HEK293 (cell line): ENCODE data around the gene GPX4.

ENCODE experiments used
- BCL11B ChIP-seq: fragments of 450-650 bp; formaldehyde crosslinking; IDR thresholded peaks from 2 replicates; pipeline ENCODE4 v1.5.1; 2016; ENCODE audit warnings: low read depth, missing biosample characterization, missing genetic modification characterization
- HIC1 ChIP-seq: fragments of 450-650 bp; formaldehyde crosslinking; IDR thresholded peaks from 2 replicates; pipeline ENCODE4 v1.5.1; 2016; ENCODE audit warnings: missing biosample characterization, missing genetic modification characterization
- OVOL3 ChIP-seq: fragments of 450-650 bp; formaldehyde crosslinking; IDR thresholded peaks from 2 replicates; pipeline ENCODE4 v1.5.1; 2016; ENCODE audit warnings: missing biosample characterization, missing genetic modification characterization
- PRDM6 ChIP-seq: fragments of 450-650 bp; formaldehyde crosslinking; IDR thresholded peaks from 2 replicates; pipeline ENCODE4 v1.5.1; 2017; ENCODE audit warnings: missing biosample characterization, missing genetic modification characterization
- REPIN1 ChIP-seq: fragments of 450-650 bp; formaldehyde crosslinking; IDR thresholded peaks from 2 replicates; pipeline ENCODE4 v1.5.1; 2017; ENCODE audit warnings: missing biosample characterization, missing genetic modification characterization, low read depth
- TRIM28 ChIP-seq: IDR thresholded peaks from 2 replicates; pipeline ENCODE4 v1.6.1; 2011; ENCODE audit warnings: low read length, control low read depth, borderline replicate concordance
- ZBTB48 ChIP-seq: fragments of 450-650 bp; formaldehyde crosslinking; IDR thresholded peaks from 2 replicates; pipeline ENCODE4 v1.5.1; 2016; ENCODE audit warnings: missing biosample characterization, missing genetic modification characterization
- ZBTB8A ChIP-seq: fragments of 450-650 bp; formaldehyde crosslinking; IDR thresholded peaks from 2 replicates; pipeline ENCODE4 v1.5.1; 2016; ENCODE audit warnings: missing biosample characterization, missing genetic modification characterization
- ZNF112 ChIP-seq: fragments of 450-650 bp; formaldehyde crosslinking; IDR thresholded peaks from 2 replicates; pipeline ENCODE4 v1.5.0; 2017; ENCODE audit warnings: missing biosample characterization, missing genetic modification characterization
- ZNF121 ChIP-seq: fragments of 450-650 bp; formaldehyde crosslinking; IDR thresholded peaks from 2 replicates; pipeline ENCODE4 v1.5.1; 2016; ENCODE audit warnings: missing biosample characterization, missing genetic modification characterization
- ZNF133 ChIP-seq: fragments of 450-650 bp; formaldehyde crosslinking; IDR thresholded peaks from 2 replicates; pipeline ENCODE4 v1.5.1; 2016; ENCODE audit warnings: missing biosample characterization, missing genetic modification characterization
- ZNF174 ChIP-seq: fragments of 450-650 bp; formaldehyde crosslinking; IDR thresholded peaks from 2 replicates; pipeline ENCODE4 v1.5.0; 2017; ENCODE audit warnings: missing biosample characterization, mild to moderate bottlenecking, missing genetic modification characterization
- ZNF175 ChIP-seq: fragments of 450-650 bp; formaldehyde crosslinking; IDR thresholded peaks from 2 replicates; pipeline ENCODE4 v1.5.1; 2016; ENCODE audit warnings: missing biosample characterization, missing genetic modification characterization
- ZNF221 ChIP-seq: fragments of 450-650 bp; formaldehyde crosslinking; IDR thresholded peaks from 2 replicates; pipeline ENCODE4 v1.5.1; 2017; ENCODE audit warnings: missing biosample characterization, missing genetic modification characterization, borderline replicate concordance
- ZNF302 ChIP-seq: fragments of 450-650 bp; formaldehyde crosslinking; IDR thresholded peaks from 2 replicates; pipeline ENCODE4 v1.5.1; 2016; ENCODE audit warnings: missing biosample characterization, missing genetic modification characterization, low read depth
- ZNF354C ChIP-seq: fragments of 450-650 bp; formaldehyde crosslinking; IDR thresholded peaks from 2 replicates; pipeline ENCODE4 v1.5.1; 2016; ENCODE audit warnings: missing biosample characterization, missing genetic modification characterization, low read depth, borderline replicate concordance
- ZNF398 ChIP-seq: fragments of 450-650 bp; formaldehyde crosslinking; IDR thresholded peaks from 2 replicates; pipeline ENCODE4 v1.5.1; 2017; ENCODE audit warnings: missing biosample characterization, missing genetic modification characterization
- ZNF416 ChIP-seq: fragments of 450-650 bp; formaldehyde crosslinking; IDR thresholded peaks from 2 replicates; pipeline ENCODE4 v1.5.1; 2016; ENCODE audit warnings: missing biosample characterization, missing genetic modification characterization
- ZNF521 ChIP-seq: fragments of 450-650 bp; formaldehyde crosslinking; IDR thresholded peaks from 2 replicates; pipeline ENCODE4 v1.5.1; 2017; ENCODE audit warnings: missing biosample characterization, mild to moderate bottlenecking, missing genetic modification characterization
- ZNF596 ChIP-seq: fragments of 450-650 bp; IDR thresholded peaks from 2 replicates; pipeline ENCODE4 v1.5.0; 2018; ENCODE audit warnings: missing biosample characterization, mild to moderate bottlenecking, missing genetic modification characterization, moderate library complexity
- ZNF623 ChIP-seq: fragments of 450-650 bp; formaldehyde crosslinking; IDR thresholded peaks from 2 replicates; pipeline ENCODE4 v1.5.1; 2016; ENCODE audit warnings: missing biosample characterization, missing genetic modification characterization
- ZNF785 ChIP-seq: fragments of 450-650 bp; formaldehyde crosslinking; IDR thresholded peaks from 2 replicates; pipeline ENCODE4 v1.5.1; 2016; ENCODE audit warnings: missing biosample characterization, missing genetic modification characterization
- ZNF830 ChIP-seq: fragments of 450-650 bp; IDR thresholded peaks from 2 replicates; pipeline ENCODE4 v1.5.0; 2018; ENCODE audit warnings: missing biosample characterization, missing genetic modification characterization, low read depth, mild to moderate bottlenecking, moderate library complexity
- ZSCAN4 ChIP-seq: fragments of 450-650 bp; formaldehyde crosslinking; IDR thresholded peaks from 2 replicates; pipeline ENCODE4 v1.5.1; 2017; ENCODE audit warnings: missing biosample characterization, missing genetic modification characterization
- TF ChIP-seq, protein P1 (sequence below): IDR thresholded peaks from 2 replicates; pipeline ENCODE4 v1.6.1; 2011; ENCODE audit warnings: mild to moderate bottlenecking, low read depth, low read length, borderline replicate concordance
- TF ChIP-seq, protein P2 (sequence below): fragments of 450-650 bp; formaldehyde crosslinking; IDR thresholded peaks from 2 replicates; pipeline ENCODE4 v1.5.1; 2016; ENCODE audit warnings: missing biosample characterization, missing genetic modification characterization, borderline replicate concordance
- TF ChIP-seq, protein P3 (sequence below): fragments of 450-650 bp; formaldehyde crosslinking; IDR thresholded peaks from 2 replicates; pipeline ENCODE4 v1.5.1; 2017; ENCODE audit warnings: missing biosample characterization, missing genetic modification characterization

Gene GPX4

GRCh38 chr19:1082165-1082927 lies 21.4 kb upstream of the GPX4 start (continued):
- TF ChIP-seq, protein P1, sequence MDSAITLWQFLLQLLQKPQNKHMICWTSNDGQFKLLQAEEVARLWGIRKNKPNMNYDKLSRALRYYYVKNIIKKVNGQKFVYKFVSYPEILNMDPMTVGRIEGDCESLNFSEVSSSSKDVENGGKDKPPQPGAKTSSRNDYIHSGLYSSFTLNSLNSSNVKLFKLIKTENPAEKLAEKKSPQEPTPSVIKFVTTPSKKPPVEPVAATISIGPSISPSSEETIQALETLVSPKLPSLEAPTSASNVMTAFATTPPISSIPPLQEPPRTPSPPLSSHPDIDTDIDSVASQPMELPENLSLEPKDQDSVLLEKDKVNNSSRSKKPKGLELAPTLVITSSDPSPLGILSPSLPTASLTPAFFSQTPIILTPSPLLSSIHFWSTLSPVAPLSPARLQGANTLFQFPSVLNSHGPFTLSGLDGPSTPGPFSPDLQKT = no peak
- no peak for TF ChIP-seq OVOL3 (tag by site-specific recombination)
- TF ChIP-seq REPIN1 (tag by site-specific recombination) = no peak
- TF ChIP-seq ZNF521 (tag by site-specific recombination) = no peak
- TF ChIP-seq ZNF398 = no peak
- no peak for TF ChIP-seq ZNF596
- no peak for TF ChIP-seq HIC1
- no peak for TF ChIP-seq TRIM28
- TF ChIP-seq ZBTB48 (tag by site-specific recombination) = no peak
- no peak for TF ChIP-seq ZNF785 (tag by site-specific recombination)
- TF ChIP-seq ZNF302 = no peak
- TF ChIP-seq ZNF175 = no peak
- TF ChIP-seq ZSCAN4 (tag by site-specific recombination) = no peak
- TF ChIP-seq ZNF354C (tag by site-specific recombination) = no peak
- no peak for TF ChIP-seq ZNF830
- no peak for TF ChIP-seq BCL11B (tag by site-specific recombination)
- TF ChIP-seq ZNF133 (tag by site-specific recombination) = no peak
- no peak for TF ChIP-seq ZNF416
- no peak for TF ChIP-seq PRDM6 (tag by site-specific recombination)
- no peak for TF ChIP-seq ZNF221 (tag by site-specific recombination)
- no peak for TF ChIP-seq ZNF623 (tag by site-specific recombination)
- no peak for TF ChIP-seq ZBTB8A
- TF ChIP-seq, protein P2, sequence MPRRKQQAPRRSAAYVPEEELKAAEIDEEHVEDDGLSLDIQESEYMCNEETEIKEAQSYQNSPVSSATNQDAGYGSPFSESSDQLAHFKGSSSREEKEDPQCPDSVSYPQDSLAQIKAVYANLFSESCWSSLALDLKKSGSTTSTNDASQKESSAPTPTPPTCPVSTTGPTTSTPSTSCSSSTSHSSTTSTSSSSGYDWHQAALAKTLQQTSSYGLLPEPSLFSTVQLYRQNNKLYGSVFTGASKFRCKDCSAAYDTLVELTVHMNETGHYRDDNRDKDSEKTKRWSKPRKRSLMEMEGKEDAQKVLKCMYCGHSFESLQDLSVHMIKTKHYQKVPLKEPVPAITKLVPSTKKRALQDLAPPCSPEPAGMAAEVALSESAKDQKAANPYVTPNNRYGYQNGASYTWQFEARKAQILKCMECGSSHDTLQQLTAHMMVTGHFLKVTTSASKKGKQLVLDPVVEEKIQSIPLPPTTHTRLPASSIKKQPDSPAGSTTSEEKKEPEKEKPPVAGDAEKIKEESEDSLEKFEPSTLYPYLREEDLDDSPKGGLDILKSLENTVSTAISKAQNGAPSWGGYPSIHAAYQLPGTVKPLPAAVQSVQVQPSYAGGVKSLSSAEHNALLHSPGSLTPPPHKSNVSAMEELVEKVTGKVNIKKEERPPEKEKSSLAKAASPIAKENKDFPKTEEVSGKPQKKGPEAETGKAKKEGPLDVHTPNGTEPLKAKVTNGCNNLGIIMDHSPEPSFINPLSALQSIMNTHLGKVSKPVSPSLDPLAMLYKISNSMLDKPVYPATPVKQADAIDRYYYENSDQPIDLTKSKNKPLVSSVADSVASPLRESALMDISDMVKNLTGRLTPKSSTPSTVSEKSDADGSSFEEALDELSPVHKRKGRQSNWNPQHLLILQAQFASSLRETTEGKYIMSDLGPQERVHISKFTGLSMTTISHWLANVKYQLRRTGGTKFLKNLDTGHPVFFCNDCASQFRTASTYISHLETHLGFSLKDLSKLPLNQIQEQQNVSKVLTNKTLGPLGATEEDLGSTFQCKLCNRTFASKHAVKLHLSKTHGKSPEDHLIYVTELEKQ (tag by site-specific recombination) = no peak
- no peak for TF ChIP-seq ZNF121 (tag by site-specific recombination)
- TF ChIP-seq, protein P3, sequence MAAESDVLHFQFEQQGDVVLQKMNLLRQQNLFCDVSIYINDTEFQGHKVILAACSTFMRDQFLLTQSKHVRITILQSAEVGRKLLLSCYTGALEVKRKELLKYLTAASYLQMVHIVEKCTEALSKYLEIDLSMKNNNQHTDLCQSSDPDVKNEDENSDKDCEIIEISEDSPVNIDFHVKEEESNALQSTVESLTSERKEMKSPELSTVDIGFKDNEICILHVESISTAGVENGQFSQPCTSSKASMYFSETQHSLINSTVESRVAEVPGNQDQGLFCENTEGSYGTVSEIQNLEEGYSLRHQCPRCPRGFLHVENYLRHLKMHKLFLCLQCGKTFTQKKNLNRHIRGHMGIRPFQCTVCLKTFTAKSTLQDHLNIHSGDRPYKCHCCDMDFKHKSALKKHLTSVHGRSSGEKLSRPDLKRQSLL (tag by site-specific recombination) = no peak
- no peak for TF ChIP-seq ZNF112 (tag by site-specific recombination)
- no peak for TF ChIP-seq ZNF174 (tag by site-specific recombination)
